Activated CD4-positive, alpha-beta T cell treated with anti-CD3 and anti-CD28 coated beads for 36 hours (primary cell): Measurements from ENCODE around the gene FBXO4. TPM values are rescaled to one million over a fixed set of nuclear protein-coding genes. Genes with fewer than 3 reads are reported as not detected.

Experiments
- ATAC-seq: fragments of 200-7000 bp; cut with Tn5 transposase; one replicate; pipeline ENCODE4 v1.10.0; 2021; ENCODE audit warnings: mild to moderate bottlenecking, moderate library complexity
- CTCF ChIA-PET: fragments of 350-600 bp; sonication (Branson Sonifier 250); formaldehyde crosslinking; loops from one replicate; lab custom pipeline; 2021; ENCODE audit warnings: antibody characterized with exemption; lab: Charles Lee
- POLR2A ChIA-PET: fragments of 350-600 bp; sonication (Branson Sonifier 250); formaldehyde crosslinking; loops from one replicate; lab custom pipeline; 2021; ENCODE audit warnings: antibody characterized with exemption, inconsistent platforms; lab: Charles Lee
- DNase-seq: peaks from one replicate; pipeline ENCODE4 v3.0.0-alpha.2; 2020
- H3K27ac Mint-ChIP-seq: one replicate; pipeline ENCODE4 v1.8.0; 2021; ENCODE audit warnings: mixed read lengths
- H3K27me3 Mint-ChIP-seq: one replicate; pipeline ENCODE4 v1.8.0; 2021; ENCODE audit warnings: mixed read lengths
- H3K36me3 Mint-ChIP-seq: one replicate; pipeline ENCODE4 v1.8.0; 2021; ENCODE audit warnings: low read depth, mixed read lengths
- H3K4me1 Mint-ChIP-seq: one replicate; pipeline ENCODE4 v1.8.0; 2021; ENCODE audit warnings: mixed read lengths
- H3K4me3 Mint-ChIP-seq: one replicate; pipeline ENCODE4 v1.8.0; 2021; ENCODE audit warnings: mild to moderate bottlenecking, moderate library complexity, mixed read lengths
- H3K9me3 Mint-ChIP-seq: one replicate; pipeline ENCODE4 v1.8.0; 2021; ENCODE audit warnings: low read depth, mixed read lengths
- intact Hi-C, 2 experiments: fragments of 100-400 bp; cut with DNase I in 1 of 2; cut with micrococcal nuclease in 1 of 2; formaldehyde crosslinking; loops; one replicate each; pipeline versions ENCODE4 v1.14.2 to v1.15.1; 2022 to 2024; cut with DNase I, micrococcal nuclease
- total RNA-seq, 2 experiments: library from RNA; stranded (reverse); gene quantifications; one replicate each; pipeline ENCODE4 v1.2.3, GENCODE V29; 2021

Gene FBXO4
- total RNA-seq, 2 experiments from 2014 or later = 18.8 to 22.3 TPM

DNA sequence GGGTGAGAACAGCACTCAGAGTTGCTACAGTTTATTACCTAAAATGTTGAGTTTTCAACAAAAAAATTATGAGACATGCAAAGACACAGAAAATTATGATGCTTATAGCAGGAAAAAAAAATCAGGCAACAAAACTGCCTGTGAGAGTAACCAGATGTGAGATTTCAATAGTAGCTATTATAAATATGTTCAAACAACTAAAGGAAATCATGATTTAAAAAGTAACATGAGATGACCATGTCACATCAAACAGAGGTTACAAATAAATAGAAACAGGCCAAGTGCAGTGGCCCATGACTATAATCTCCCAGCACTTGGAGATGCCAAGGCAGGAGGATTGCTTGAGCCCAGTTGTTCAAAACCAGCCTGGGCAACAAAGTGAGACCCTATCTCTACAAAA, 33.0 kb upstream of the FBXO4 start:
- ATAC-seq (no peak), DNase-seq (no peak)
- no peaks in the 10 kb centered on the region for H3K36me3 Mint-ChIP-seq
- peaks cover 27% of the 10 kb centered on the region for H3K27me3 Mint-ChIP-seq
- POLR2A ChIA-PET = no interaction called here
- peaks cover 13% of the 10 kb centered on the region for H3K4me1 Mint-ChIP-seq
- CTCF ChIA-PET = interaction anchor here (0.6 kb wide), 1 partner anchor 48 kb away, joined by 3 read pairs; no protein-coding TSS in a partner anchor
- H3K9me3 Mint-ChIP-seq = no peaks in the 10 kb centered on the region
- H3K27ac Mint-ChIP-seq = no peak overlapping the region
- intact Hi-C loops = no loop called here
- H3K4me3 Mint-ChIP-seq = no peak overlapping the region

- Mint-ChIP-seq H3K9me3 (no peaks in the 10 kb centered on the region), H3K27me3 (peaks cover 23% of the 10 kb centered on the region), H3K4me1 (peaks cover 13% of the 10 kb centered on the region), H3K36me3 (no peaks in the 10 kb centered on the region), H3K4me3 (no peak overlapping the region), H3K27ac (no peak overlapping the region)
- ChIA-PET CTCF (interaction anchor here (0.9 to 1.2 kb wide), 3 partner anchors 9 to 37 kb away, joined by 3 to 5 read pairs (median 3); no protein-coding TSS in a partner anchor), POLR2A (no interaction called here)
- DNase-seq (no peak), ATAC-seq (no peak)
- intact Hi-C loops = no loop called here
Measured at GRCh38 chr5:41893074-41893851, 31.8 kb upstream of the FBXO4 start.

GRCh38 chr5:41896230-41896629, 28.9 kb upstream of the FBXO4 start:
- H3K4me1 Mint-ChIP-seq = peaks cover 9% of the 10 kb centered on the region
- no peak overlapping the region for H3K27ac Mint-ChIP-seq
- ChIA-PET CTCF (interaction anchor here (1.7 kb wide), 1 partner anchor 21 kb away, joined by 3 read pairs; no protein-coding TSS in a partner anchor), POLR2A (no interaction called here)
- DNase-seq (no peak), ATAC-seq (no peak)
- H3K27me3 Mint-ChIP-seq = peaks cover 25% of the 10 kb centered on the region
- H3K9me3 Mint-ChIP-seq = no peaks in the 10 kb centered on the region
- intact Hi-C loops = no loop called here
- no peak overlapping the region for H3K4me3 Mint-ChIP-seq
- no peaks in the 10 kb centered on the region for H3K36me3 Mint-ChIP-seq

DNA sequence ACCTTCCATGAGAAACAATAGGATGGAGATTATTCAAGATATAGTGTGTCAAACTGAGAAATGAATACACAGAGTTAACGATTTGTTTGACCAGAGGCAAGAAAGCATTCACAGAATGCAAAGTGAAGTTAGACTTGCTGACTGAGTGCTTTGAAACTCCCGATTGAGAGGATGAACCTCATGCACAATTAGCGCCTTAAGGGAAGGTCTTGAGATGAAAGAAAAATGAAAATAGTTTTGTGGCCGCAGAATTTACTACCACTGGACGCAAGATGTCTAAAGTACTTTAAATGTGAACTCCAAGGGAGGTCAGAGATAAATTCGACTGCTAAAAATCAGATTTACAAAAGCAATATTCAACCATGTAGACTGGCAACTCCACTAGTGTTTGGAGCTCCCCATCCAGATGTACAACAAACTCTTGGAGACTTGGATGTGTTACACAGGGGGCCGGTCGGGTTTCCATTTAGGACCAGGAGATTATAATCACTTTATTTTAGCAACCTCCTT, 21.6 kb upstream of the FBXO4 start:
- intact Hi-C loops = loop anchor here in 1 of 2 experiments (5.0 to 10.0 kb wide), 4 partner anchors 156 to 1414 kb away; partner anchors contain the start of gene ZNF131
- ATAC-seq (no peak), DNase-seq (no peak)
- Mint-ChIP-seq H3K36me3 (peaks cover 19% of the 10 kb centered on the region), H3K27me3 (peaks cover under 1% of the 10 kb centered on the region), H3K4me1 (peaks cover 41% of the 10 kb centered on the region), H3K9me3 (no peaks in the 10 kb centered on the region), H3K27ac (peak overlapping the region; percentile 98), H3K4me3 (peak overlapping the region; percentile 91)
- CTCF ChIA-PET = interaction anchor here (0.5 to 2.2 kb wide), 8 partner anchors 10 to 1089 kb away, joined by 3 to 11 read pairs (median 4); partner anchors contain the start of gene FBXO4
- POLR2A ChIA-PET = interaction anchor here (0.5 to 1.6 kb wide), 6 partner anchors 18 to 35 kb away, joined by 3 to 22 read pairs (median 10); partner anchors contain the start of genes FBXO4 and OXCT1

- intact Hi-C loops = loop anchor here (1.0 to 10.0 kb wide), 11 partner anchors 21 to 1653 kb away; partner anchors contain the start of genes FBXO4 (in 2 of the 2), OXCT1 (in 2 of the 2), RPL37 (in 2 of the 2) and PAIP1 (in 1 of the 2)
- POLR2A ChIA-PET = interaction anchor here (0.5 to 1.6 kb wide), 9 partner anchors 17 to 1328 kb away, joined by 3 to 22 read pairs (median 4); partner anchors contain the start of genes FBXO4 and OXCT1
Measured at GRCh38 chr5:41903892-41904799, 20.9 kb upstream of the FBXO4 start, which contains the start of gene RIMOC1. Gene RIMOC1, plus strand, starts transcription at chr5:41904344. Its CDS starts 24 bp downstream, at chr5:41904368.

DNA sequence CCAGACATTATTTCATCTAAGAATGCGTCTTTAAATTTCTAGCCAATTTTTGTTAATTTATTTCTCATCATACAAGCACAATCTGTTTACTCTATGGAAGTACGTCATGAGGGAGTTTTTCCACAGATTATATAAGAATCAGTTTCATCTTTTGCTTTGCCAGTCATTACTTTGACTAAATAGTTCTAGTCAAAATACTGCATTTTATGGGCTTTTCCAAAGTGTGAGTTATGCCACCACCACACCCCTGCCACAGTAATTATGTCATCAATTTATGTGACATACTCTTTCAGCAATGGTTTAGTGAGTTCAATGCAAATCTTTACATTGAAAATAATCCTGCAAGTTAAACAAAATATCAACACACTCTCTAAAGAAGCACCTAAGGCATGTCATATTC, 18.9 kb upstream of the FBXO4 start:
- H3K4me3 Mint-ChIP-seq = no peak overlapping the region
- no peaks in the 10 kb centered on the region for H3K9me3 Mint-ChIP-seq
- ChIA-PET CTCF (no interaction called here), POLR2A (no interaction called here)
- peaks cover 47% of the 10 kb centered on the region for H3K4me1 Mint-ChIP-seq
- no peak overlapping the region for H3K27ac Mint-ChIP-seq
- no peak for DNase-seq
- H3K36me3 Mint-ChIP-seq = peaks cover 31% of the 10 kb centered on the region
- ATAC-seq = no peak
- no peaks in the 10 kb centered on the region for H3K27me3 Mint-ChIP-seq
- intact Hi-C loops = loop anchor here in 1 of 2 experiments (10.0 kb wide), 2 partner anchors 1129 to 1219 kb away; partner anchors contain the start of gene ZNF131

More at GRCh38 chr5:41903892-41904799, 20.9 kb upstream of the FBXO4 start, which contains the start of gene RIMOC1:
- no peaks in the 10 kb centered on the region for H3K9me3 Mint-ChIP-seq
- no peaks in the 10 kb centered on the region for H3K27me3 Mint-ChIP-seq
- peak; percentile 97 for ATAC-seq
- peak within 1 kb of the TSS; percentile 98 for H3K27ac Mint-ChIP-seq
- H3K36me3 Mint-ChIP-seq = peaks cover 19% of the 10 kb centered on the region
- CTCF ChIA-PET = interaction anchor here (0.5 to 2.2 kb wide), 11 partner anchors 9 to 1088 kb away, joined by 3 to 11 read pairs (median 4); partner anchors contain the start of gene FBXO4
- DNase-seq = peak; percentile 98
- peak within 1 kb of the TSS; percentile 91 for H3K4me3 Mint-ChIP-seq
- H3K4me1 Mint-ChIP-seq = peaks cover 47% of the 10 kb centered on the region

GRCh38 chr5:41908374-41909079, 16.6 kb upstream of the FBXO4 start:
- H3K4me1 Mint-ChIP-seq = peaks cover 46% of the 10 kb centered on the region
- DNase-seq = no peak
- no peak for ATAC-seq
- CTCF ChIA-PET = interaction anchor here (1.0 to 1.5 kb wide), 3 partner anchors 18 to 98 kb away, joined by 3 read pairs; no protein-coding TSS in a partner anchor
- H3K9me3 Mint-ChIP-seq = no peaks in the 10 kb centered on the region
- POLR2A ChIA-PET = no interaction called here
- no peak overlapping the region for H3K4me3 Mint-ChIP-seq
- H3K36me3 Mint-ChIP-seq = peaks cover 45% of the 10 kb centered on the region
- intact Hi-C loops = loop anchor here in 1 of 2 experiments (10.0 kb wide), 2 partner anchors 1126 to 1216 kb away; partner anchors contain the start of gene ZNF131
- H3K27ac Mint-ChIP-seq = peak overlapping the region; percentile 67
- H3K27me3 Mint-ChIP-seq = no peaks in the 10 kb centered on the region

- H3K27ac Mint-ChIP-seq = peak overlapping the region; percentile 34
Measured at GRCh38 chr5:41918105-41918504, 7.0 kb upstream of the FBXO4 start.

DNA sequence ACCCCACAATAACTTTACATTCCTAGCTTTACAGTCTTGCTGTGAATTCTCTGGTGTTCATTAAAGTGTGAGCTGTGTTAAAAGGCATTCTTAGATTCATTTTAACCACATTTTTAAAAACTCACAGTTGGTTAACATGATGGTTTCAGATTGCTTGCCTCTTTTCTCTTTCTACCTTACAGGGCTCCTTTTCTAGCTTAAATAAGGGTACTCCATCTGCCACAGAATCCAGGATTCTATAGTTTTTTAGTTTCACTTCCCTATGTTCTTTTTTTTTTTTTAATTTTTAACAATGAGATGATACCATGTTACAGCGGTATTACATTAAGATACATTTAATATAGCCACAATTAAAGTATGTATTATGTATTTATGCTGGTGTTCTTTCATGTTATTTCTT, 3.9 kb upstream of the FBXO4 start:
- ChIA-PET CTCF (interaction anchor here (0.6 to 1.6 kb wide), 5 partner anchors 9 to 213 kb away, joined by 3 to 4 read pairs (median 3); partner anchors contain the start of gene OXCT1), POLR2A (interaction anchor here (1.2 kb wide), 1 partner anchor 17 kb away, joined by 4 read pairs; no protein-coding TSS in a partner anchor)
- Mint-ChIP-seq H3K36me3 (peaks cover 27% of the 10 kb centered on the region), H3K27me3 (no peaks in the 10 kb centered on the region), H3K9me3 (no peaks in the 10 kb centered on the region), H3K4me1 (peaks cover 17% of the 10 kb centered on the region), H3K27ac (no peak overlapping the region), H3K4me3 (no peak overlapping the region)
- no peak for ATAC-seq
- no peak for DNase-seq
- intact Hi-C loops = loop anchor here in 1 of 2 experiments (10.0 kb wide), 3 partner anchors 1124 to 1594 kb away; partner anchors contain the start of genes ANXA2R, C5orf34 and NIM1K

More at GRCh38 chr5:41918105-41918504, 7.0 kb upstream of the FBXO4 start:
- Mint-ChIP-seq H3K4me3 (no peak overlapping the region), H3K4me1 (peaks cover 12% of the 10 kb centered on the region), H3K36me3 (peaks cover 46% of the 10 kb centered on the region), H3K9me3 (no peaks in the 10 kb centered on the region), H3K27me3 (no peaks in the 10 kb centered on the region)
- intact Hi-C loops = no loop called here
- ATAC-seq = no peak
- ChIA-PET POLR2A (no interaction called here), CTCF (interaction anchor here (1.5 to 1.6 kb wide), 2 partner anchors 8 to 62 kb away, joined by 3 read pairs; no protein-coding TSS in a partner anchor)
- DNase-seq = no peak
